ENCODE results near the gene ARMH1. TPM values are rescaled to one million over a fixed set of nuclear protein-coding genes. Genes with fewer than 3 reads are reported as not detected.

ARMH1 gene
- total RNA-seq, 1 donor from 2014 or later, result 15.0 TPM

DNA sequence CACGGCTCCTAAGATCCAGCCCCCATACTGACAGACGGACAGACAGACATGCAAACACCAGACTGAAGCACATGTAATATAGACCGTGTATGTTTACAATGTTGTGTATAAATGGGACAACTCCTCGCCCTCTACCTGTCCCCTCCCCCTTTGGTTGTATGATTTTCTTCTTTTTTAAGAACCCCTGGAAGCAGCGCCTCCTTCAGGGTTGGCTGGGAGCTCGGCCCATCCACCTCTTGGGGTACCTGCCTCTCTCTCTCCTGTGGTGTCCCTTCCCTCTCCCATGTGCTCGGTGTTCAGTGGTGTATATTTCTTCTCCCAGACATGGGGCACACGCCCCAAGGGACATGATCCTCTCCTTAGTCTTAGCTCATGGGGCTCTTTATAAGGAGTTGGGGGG, 23.4 kb upstream of the ARMH1 start:
- peaks cover 10% of the 10 kb centered on the region for H3K36me3 Mint-ChIP-seq (ENCODE audit: insufficient read depth)
- H3K9me3 Mint-ChIP-seq (ENCODE audit: low read depth), result no peaks in the 10 kb centered on the region
- H3K4me1 Mint-ChIP-seq (ENCODE audit: low read depth), result peaks cover 6% of the 10 kb centered on the region
- no peak for TF ChIP-seq CTCF (IDR thresholded peaks at IDR 0.05; ENCODE audit: unreplicated experiment)
- no peak for DNase-seq (ENCODE audit: low spot score, unreplicated experiment)
- no peak overlapping the region for H3K4me3 Mint-ChIP-seq (ENCODE audit: low read depth)
- no peak overlapping the region for H3K27ac Mint-ChIP-seq
- H3K27me3 Mint-ChIP-seq, result no peaks in the 10 kb centered on the region

DNA sequence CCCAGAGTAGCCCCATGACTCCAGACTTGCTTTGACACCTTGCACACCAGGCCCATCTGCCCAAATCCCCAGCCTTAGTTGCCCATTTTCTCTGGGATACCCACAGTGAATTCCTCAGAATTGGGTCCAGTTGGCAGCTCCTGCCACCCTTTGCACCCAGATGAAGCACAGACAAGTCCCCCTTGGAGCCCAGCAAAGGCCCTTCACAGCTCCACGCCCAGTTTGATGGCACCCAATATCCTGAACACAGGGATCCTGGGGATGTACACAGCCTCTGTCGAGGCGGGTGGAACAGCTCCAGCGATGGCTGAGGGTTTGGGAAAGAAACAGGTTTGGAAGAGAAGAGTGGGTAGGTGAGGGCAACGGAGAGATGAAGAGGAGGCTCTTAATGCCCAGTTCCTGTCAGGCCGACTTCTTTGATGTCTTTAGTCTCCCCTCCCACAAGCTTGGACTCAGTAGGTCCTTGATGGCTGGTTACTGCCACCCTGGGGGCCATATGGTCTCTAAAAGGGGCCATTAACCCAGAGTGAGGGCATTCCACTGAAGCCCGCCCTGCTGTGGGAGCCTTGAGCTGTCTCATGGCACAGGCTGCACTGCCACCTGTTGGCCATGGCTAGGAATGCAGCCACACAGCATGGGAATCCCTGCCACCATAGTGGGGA, 21.9 kb upstream of the ARMH1 start:
- H3K27me3 Mint-ChIP-seq, result no peaks in the 10 kb centered on the region
- no peak overlapping the region for H3K4me3 Mint-ChIP-seq (ENCODE audit: low read depth)
- TF ChIP-seq CTCF (IDR thresholded peaks at IDR 0.05; ENCODE audit: unreplicated experiment), result peak; percentile 89
- no peaks in the 10 kb centered on the region for H3K9me3 Mint-ChIP-seq (ENCODE audit: low read depth)
- H3K36me3 Mint-ChIP-seq (ENCODE audit: insufficient read depth), result peaks cover 10% of the 10 kb centered on the region
- no peak overlapping the region for H3K27ac Mint-ChIP-seq
- peak; percentile 70 for DNase-seq (ENCODE audit: low spot score, unreplicated experiment)
- peaks cover 6% of the 10 kb centered on the region for H3K4me1 Mint-ChIP-seq (ENCODE audit: low read depth)

GRCh38 chr1:44653107-44653964, 21.2 kb upstream of the ARMH1 start:
- H3K36me3 Mint-ChIP-seq (ENCODE audit: insufficient read depth), result peaks cover 14% of the 10 kb centered on the region
- DNase-seq (ENCODE audit: low spot score, unreplicated experiment), result no peak
- H3K4me3 Mint-ChIP-seq (ENCODE audit: low read depth), result no peak overlapping the region

GRCh38 chr1:44654621-44655187, 19.8 kb upstream of the ARMH1 start:
- Mint-ChIP-seq H3K27ac (no peak overlapping the region), H3K4me1 (ENCODE audit: low read depth) (peaks cover 3% of the 10 kb centered on the region), H3K27me3 (no peaks in the 10 kb centered on the region), H3K4me3 (ENCODE audit: low read depth) (no peak overlapping the region), H3K36me3 (ENCODE audit: insufficient read depth) (peaks cover 8% of the 10 kb centered on the region), H3K9me3 (ENCODE audit: low read depth) (no peaks in the 10 kb centered on the region)
- no peak for TF ChIP-seq CTCF (IDR thresholded peaks at IDR 0.05; ENCODE audit: unreplicated experiment)
- DNase-seq (ENCODE audit: low spot score, unreplicated experiment), result no peak

More at GRCh38 chr1:44653107-44653964, 21.2 kb upstream of the ARMH1 start:
- Mint-ChIP-seq H3K4me1 (ENCODE audit: low read depth) (peaks cover 6% of the 10 kb centered on the region), H3K27ac (no peak overlapping the region), H3K9me3 (ENCODE audit: low read depth) (no peaks in the 10 kb centered on the region), H3K27me3 (no peaks in the 10 kb centered on the region)
- no peak for TF ChIP-seq CTCF (IDR thresholded peaks at IDR 0.05; ENCODE audit: unreplicated experiment)

GRCh38 chr1:44655609-44656008, 18.9 kb upstream of the ARMH1 start:
- Mint-ChIP-seq H3K36me3 (ENCODE audit: insufficient read depth) (peaks cover 8% of the 10 kb centered on the region), H3K4me3 (ENCODE audit: low read depth) (no peak overlapping the region), H3K4me1 (ENCODE audit: low read depth) (peaks cover 3% of the 10 kb centered on the region), H3K27me3 (no peaks in the 10 kb centered on the region), H3K27ac (no peak overlapping the region), H3K9me3 (ENCODE audit: low read depth) (no peaks in the 10 kb centered on the region)
- no peak for DNase-seq (ENCODE audit: low spot score, unreplicated experiment)
- TF ChIP-seq CTCF (IDR thresholded peaks at IDR 0.05; ENCODE audit: unreplicated experiment), result peak; percentile 64
